ENCODE results near the gene PLEKHO1. TPM values are rescaled to one million over a fixed set of nuclear protein-coding genes. Genes with fewer than 3 reads are reported as not detected.
"Not testable (repeated sequence)": the region's sequence is repeated elsewhere in the genome, so short reads cannot be mapped to it uniquely, and the experiment has no call there.

The PLEKHO1 gene
- 4.1 TPM for total RNA-seq

DNA sequence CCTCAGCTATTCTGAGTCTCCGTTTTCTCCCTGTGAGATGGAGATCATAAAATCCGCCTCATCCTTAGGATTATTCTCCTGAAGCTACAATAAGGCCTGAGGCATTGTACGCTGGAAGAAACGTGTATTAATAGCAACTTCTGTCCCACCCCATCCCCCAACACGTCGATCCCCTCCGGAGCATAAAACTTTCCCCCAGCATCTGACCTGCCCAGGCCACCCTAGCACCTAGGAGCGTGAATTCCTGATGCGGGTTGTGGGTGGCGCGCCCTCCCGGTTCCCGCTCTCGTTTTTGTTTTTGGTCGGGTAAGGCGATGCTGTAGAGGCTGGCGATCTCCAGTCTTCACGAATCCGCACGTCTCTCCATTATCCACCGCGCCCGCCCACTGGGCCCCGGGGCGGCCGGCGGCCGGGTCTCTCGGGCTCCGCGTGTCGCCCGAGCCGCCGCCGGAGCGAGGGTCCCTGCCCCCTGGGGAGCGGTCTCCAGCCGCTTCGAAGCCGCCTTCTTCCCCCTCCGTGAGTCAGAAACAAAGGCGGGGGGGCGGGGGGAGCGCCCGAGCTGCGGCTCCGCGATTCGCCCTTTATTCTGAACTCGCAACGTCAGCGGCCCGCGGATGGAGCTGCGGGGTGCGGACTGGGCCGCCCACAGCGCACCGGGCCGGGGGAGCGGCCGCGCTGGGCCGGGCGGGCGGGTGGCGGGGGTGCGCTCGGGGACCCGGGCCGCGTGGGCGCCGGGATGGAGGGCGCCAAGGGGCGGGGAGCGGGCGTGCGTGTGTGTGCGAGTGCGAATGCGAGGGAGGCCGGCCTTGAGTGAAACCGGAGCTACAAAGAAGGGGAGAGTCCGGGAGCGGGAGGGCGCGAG lies at the start of gene PLEKHO1:
Gene PLEKHO1, plus strand, starts transcription at position 646 of the 862 bp plus-strand sequence. CDS start 342 bp downstream, outside the sequence.
- peak; percentile 74 for ATAC-seq

DNA sequence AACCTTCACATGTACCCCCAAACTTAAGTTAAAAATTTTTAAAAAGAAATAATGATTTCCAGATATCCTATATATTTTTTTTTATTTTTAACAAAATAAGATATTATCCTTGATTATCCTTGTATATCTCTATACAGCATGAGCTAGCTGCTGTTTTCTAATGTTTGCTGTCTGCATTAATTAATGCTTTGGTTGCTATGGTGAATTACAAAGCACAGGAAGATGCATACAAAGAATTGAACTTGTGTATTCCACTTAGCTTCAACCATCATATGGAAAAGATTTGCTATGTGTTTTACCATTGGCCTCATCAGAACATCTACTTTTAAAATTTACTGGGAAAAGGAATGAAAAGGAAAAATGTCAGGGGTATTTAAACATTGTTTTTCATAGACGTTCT lies 46.7 kb upstream of the PLEKHO1 start:
- ATAC-seq, result no peak

GRCh38 chr1:150106341-150106740 lies 43.4 kb upstream of the PLEKHO1 start:
- ATAC-seq, result no peak

DNA sequence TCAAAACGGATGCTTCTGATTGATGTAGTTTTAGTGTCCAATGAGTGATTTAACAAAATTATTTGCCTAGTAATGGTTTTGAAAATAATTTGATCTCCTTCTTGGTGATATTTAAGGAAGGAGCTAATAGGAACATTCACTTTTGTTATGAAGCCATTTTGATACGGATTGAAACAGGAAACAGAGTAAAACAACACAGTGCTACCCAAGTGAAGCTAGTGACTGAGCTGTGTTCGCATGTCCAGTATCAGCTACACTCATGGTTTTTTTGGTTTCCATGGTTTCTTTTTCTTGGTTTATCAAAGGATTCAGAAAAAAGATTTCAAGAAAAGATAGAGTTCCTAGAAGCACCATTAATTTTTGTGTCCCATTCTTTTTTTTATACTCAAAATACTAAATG lies 40.1 kb upstream of the PLEKHO1 start:
- no peak for ATAC-seq

- no peak for ATAC-seq
These were observed 39.6 kb upstream of the PLEKHO1 start for GRCh38 chr1:150110116-150110515.

- no peak for ATAC-seq
These were observed 38.0 kb upstream of the PLEKHO1 start for GRCh38 chr1:150111670-150112069.

DNA sequence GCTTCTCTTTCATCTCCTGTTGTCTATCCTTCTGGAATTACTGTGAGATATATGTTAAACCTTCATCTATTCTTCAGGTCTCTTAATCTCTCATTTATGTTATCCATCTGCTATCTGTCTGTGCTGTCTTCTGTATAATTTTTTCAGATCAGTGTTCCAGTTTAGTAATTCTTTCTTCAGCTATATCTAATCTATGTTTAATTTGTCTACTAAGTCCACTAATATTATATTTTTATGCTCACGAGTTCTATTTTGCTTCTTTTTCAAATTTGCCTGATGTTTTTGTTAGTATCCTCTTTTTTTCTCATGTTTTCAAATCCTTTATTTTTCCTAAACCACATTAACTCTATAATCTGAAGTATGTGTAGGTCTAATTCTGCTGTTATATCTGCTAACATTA lies 34.6 kb upstream of the PLEKHO1 start:
- no peak for ATAC-seq

DNA sequence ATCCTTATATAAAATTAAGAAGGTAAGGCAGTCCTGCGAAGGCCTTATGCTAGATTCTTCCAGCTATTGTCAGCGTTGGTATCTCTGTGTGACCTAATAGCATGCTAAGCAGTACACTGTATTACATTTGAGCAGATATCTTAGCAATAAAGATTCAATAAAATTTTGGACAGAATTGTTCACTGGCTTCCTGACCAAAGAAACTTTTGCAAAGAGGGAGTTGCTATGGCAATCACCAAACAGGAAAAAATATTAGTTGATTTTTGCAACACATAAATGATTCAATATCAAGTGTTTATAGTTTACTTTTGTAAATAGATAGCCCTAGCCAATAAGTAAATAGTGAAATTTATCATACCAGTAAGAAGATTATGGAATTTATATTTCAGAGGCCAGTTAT lies 31.0 kb upstream of the PLEKHO1 start:
- ATAC-seq, result no peak

DNA sequence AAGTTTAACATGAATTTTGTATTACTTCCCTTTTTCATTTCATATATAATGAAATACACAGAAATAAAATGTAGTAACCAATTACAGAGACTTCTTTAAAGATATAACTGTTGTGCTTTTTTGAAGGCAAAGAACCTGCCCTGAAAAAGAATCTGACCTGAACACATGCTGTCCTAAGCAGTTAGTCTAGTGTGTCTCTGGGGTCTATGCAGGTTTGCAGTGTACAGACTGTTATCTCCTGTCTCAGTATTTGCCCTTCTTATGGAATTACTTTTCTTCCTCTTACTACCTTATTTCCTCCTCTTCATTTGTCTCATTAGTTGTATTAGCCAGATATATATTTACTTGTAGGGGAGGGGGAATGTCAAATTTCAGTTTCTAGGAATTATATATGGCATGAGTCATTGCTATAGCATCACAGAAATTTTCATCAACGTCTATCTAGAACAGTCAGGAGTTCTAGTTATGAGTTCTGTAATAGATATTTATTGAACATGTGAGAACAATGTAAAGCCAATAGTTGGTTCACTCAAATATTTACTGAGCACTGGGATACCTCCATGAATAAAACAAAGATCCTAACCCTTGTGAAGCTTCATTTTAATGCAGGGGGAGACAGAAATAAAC lies 28.4 kb upstream of the PLEKHO1 start:
- ATAC-seq, result no peak

DNA sequence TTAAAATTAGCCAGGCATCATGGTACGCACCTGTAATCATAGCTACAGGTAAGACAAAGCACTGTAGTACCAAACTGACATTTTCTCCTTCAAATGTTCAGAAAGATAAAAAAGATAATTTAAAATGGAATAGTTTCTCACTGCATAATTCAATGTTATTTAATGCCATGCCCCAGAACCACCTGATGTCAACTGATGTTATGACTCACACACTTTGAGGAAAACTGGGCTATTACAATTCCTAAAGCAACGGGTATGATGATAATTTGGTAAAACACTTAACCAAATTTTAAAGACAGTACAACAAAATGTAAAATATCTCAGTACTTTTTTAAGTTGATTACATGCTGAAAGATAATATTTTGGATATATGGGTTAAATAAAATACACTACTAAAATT lies 22.9 kb upstream of the PLEKHO1 start:
- no peak for ATAC-seq

DNA sequence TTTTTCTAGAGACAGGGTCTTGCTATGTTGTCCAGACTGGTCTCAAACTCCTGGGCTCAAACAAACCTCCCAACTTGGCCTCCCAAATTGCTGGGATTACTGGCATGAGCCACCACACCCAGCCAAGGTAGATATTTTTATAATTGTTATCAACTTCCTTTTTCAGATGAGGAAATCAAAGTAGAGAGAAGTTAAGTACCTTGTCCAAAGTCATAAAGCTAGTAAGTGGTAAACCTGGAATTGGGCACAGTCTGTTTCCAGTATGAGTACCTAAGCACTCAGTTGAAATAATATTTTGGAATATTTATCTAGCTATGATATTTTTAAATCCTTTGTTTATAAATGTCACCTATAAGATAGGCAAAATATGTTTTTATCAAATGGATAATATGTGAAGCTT lies 22.3 kb upstream of the PLEKHO1 start:
- no peak for ATAC-seq

DNA sequence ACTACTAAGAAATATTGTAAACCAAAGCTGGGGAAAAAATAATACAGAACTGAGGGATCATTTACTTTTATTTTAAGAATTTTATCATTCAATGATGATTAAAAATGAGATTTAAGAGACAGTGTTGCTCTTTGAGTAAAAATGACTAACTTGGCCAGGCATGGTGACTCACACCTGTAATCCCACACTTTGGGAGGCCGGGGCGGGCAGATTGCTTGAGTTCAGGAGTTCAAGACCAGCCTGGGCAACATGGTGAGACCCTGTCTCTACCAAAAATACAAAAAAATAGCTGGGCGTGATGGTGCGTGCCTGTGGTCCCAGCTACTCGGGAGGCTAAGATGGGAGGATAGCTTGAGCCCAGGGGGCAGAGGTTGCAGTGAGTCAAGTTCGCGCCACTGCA lies 21.8 kb upstream of the PLEKHO1 start:
- no peak for ATAC-seq

DNA sequence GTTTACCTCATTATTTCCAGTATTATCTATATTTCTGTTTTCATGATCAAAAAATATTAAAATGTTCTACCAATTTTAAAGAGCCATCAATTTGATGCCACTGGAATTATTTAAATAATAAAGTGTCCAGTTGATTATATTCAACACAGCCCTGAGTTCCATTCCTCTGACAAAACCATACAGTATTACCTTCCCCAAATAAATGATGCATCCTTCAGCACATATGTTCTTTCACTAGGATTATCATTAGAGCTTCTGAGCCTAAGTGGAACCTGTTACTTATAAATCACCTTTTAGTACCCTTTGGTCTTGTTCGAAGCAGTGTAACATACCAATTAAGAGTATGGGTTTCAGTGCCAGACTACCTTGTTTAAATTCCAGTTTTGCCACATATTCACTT lies 17.3 kb upstream of the PLEKHO1 start:
- no peak for ATAC-seq

DNA sequence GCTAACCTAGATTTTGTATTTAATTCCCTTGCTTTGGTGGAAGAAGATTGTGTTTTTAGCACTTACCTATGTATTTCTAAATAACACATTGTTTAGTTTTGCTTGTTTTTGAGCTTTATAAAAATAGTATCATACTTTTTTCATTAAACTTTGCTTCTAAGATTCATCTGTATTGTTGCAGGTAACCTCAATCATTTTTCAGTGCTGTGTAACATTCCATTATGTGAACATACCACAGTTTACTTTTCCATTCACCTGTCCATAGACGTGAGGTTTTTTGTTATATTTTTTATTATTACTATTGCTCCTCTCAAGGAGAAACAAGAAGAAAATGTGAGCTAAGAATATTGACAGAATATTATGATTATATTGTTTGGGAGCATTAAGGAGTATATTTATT lies 15.2 kb upstream of the PLEKHO1 start:
- no peak for ATAC-seq

GRCh38 chr1:150135400-150135799 lies 14.3 kb upstream of the PLEKHO1 start:
- ATAC-seq, result not testable (repeated sequence)

- no peak for ATAC-seq
These were observed 11.7 kb upstream of the PLEKHO1 start for GRCh38 chr1:150138044-150138443.

- no peak for ATAC-seq
These were observed 8.3 kb upstream of the PLEKHO1 start for GRCh38 chr1:150141452-150141851.

DNA sequence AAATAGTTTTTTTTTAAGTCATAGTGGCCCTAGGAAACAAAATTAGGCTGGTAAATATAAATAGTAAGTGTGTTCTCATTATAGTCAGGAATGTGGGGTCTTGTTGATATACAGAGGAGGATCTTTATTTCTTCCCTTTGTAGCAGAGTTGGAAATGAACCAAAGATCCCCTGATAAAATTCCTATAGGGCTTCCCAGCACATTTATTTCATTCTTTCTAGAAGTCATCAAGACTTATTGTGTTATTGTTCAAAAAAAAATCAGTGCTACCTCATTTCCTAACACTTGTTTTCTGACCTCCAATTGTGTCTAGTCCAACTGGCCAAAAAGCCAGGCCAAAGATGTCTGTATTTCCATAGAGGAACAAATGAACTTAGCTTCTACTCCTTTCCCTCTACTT lies 7.6 kb upstream of the PLEKHO1 start:
- ATAC-seq, result no peak

- no peak for ATAC-seq
These were observed 5.1 kb upstream of the PLEKHO1 start for GRCh38 chr1:150144606-150145005.

DNA sequence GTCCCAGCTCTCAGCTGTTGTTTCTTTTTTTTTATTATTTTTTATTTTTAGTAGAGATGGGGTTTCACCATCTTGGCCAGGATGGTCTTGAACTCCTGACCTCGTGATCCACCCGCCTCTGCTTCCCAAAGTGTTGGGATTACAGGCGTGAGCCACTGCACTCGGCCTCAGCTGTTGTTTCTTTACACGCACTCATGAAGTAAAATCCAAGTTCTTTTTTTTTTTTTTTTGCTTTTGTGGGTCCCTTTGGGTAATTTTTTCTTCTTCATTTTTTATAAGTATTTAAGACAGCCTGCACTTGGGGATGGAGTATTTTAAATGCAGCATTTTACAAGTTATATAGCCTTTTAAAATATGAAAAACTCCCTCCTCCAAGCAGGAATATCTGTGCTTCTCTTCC lies 3.7 kb upstream of the PLEKHO1 start:
- not testable (repeated sequence) for ATAC-seq

DNA sequence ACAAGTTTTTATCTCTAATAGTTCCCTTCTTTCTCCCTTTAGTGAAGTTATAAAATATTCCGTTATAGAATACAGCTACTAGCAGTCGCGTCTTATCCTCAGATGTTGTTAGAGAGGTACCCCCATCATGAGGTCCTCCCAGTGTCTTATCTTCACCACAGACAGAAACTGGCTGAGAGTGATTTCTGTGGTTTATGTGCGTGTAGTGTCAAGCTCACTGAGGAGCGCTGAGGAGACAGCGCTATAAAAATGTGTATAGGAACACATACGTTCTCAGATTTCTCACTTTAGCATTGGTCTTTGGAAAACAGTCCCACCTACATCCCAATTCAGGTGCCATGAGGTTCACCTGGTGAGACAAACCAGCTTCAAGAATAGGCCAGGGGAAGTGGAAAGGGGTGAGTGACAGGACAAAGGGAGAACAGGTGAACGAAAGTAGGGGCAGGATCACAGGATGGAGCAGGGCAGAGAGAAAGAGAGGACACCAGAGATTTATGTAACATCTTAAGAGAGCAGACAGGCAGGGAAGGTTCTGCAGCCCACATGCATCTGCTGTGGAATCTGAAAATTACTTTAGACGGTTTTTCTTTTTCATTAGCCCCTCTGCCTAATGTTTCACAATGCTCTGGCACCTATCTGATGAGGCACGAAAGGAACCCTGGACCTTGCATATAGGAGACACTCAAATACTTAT lies 2.7 kb upstream of the PLEKHO1 start:
- no peak for ATAC-seq

- ATAC-seq, result no peak
These were observed 862 bp upstream of the PLEKHO1 start for GRCh38 chr1:150148837-150149270.

Measured in esophagus mucosa (tissue), 1 donor.